HL-60 (cell line): Measurements from ENCODE around the gene GPHA2.

Experiments
- DNase-seq, 2 experiments: peaks; one replicate each; pipeline ENCODE4 v3.0.0-alpha.2; 2010 to 2020; ENCODE audit warnings: low read depth in 1 of 2, low spot score in 1 of 2
- H3K27ac ChIP-seq: fragments of 250-450 bp; sonication (Bioruptor Pico); replicated peaks from 2 replicates; pipeline ENCODE4 v1.5.1; 2020; ENCODE audit warnings: mild to moderate bottlenecking, moderate library complexity
- H3K27me3 ChIP-seq: fragments of 250-450 bp; sonication (Bioruptor Pico); 2 replicates; pipeline ENCODE4 v1.5.1; 2021; ENCODE audit warnings: mild to moderate bottlenecking, moderate library complexity; ENCODE audit not compliant: insufficient read depth, poor library complexity, severe bottlenecking
- H3K4me3 ChIP-seq: replicated peaks from 2 replicates; pipeline ENCODE4 v1.5.1; 2011; ENCODE audit warnings: mild to moderate bottlenecking, control low read depth, low read length; ENCODE audit not compliant: insufficient read depth
- GABPA ChIP-seq: IDR thresholded peaks from 2 replicates; pipeline ENCODE4 v1.6.1; 2012; ENCODE audit warnings: low read depth
- POLR2AphosphoS5 ChIP-seq: IDR thresholded peaks from 2 replicates; pipeline ENCODE4 v1.6.1; 2012; ENCODE audit warnings: low read depth
- SPI1 ChIP-seq: IDR thresholded peaks from 2 replicates; pipeline ENCODE4 v1.6.1; 2012; ENCODE audit warnings: low read depth, mild to moderate bottlenecking, borderline replicate concordance
- TF ChIP-seq, protein P1 (sequence below): IDR thresholded peaks from 2 replicates; pipeline ENCODE4 v1.6.1; 2012; ENCODE audit warnings: low read depth; ENCODE audit not compliant: insufficient replicate concordance
- TF ChIP-seq, protein P2 (sequence below): IDR thresholded peaks from one replicate; pipeline ENCODE4 v1.5.1; 2011; ENCODE audit warnings: low read length, control low read depth, inconsistent platforms; ENCODE audit not compliant: insufficient read depth

Gene GPHA2

DNA sequence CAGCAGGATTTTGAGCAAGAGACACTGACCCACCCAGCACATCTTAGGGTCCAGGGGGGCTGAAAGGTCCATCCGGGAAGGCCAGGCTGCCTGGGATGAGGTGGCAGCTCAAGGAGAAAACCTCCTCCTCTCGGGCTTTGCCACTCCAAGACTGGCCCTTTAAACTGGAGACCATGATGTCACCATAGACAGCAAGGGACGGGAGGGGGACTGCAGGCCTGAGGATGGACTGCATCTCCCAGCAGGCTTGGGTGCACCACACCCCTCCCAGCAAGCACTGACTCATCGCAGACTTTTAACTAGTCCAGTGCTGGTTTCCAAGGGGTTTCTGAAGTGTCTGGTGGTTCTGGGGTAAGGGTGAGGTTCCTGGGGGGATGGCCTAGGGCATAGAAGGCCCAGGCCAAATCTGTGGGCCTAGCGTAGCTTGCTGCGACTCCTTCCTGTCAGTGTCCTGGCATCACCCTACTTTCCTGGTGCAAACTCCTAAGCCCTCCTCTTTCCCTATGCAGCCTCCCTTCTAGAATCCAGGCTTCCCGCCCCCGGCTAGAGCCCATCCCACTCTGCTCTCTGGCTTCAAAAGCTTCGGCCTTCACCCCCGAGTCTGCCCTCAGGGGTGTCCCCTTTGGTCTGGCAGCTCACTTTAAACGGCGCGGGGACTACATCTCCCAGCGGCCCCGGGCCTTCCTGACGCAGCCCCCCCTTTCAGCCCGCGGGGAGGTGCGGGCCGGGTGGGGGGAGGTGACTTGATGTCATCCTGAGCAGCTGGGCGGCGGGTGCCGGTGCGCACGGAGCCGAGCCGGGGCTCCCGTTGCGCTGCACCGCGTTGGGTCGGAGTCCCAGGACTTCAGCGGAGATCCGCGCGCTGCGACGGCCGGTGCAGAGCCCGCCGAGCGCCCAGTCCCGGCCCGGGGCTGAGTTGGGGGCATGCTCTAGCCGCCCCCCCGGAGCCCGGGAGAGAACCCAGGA is 11.5 kb downstream of the GPHA2 start, which contains the start of gene PPP2R5B:
TSS of gene PPP2R5B (plus strand) at position 746 of the 966 bp plus-strand sequence. CDS start 1,046 bp downstream, outside the sequence.
- DNase-seq = peak; percentile 73 to 83
- Histone ChIP-seq H3K27ac (peak within 1 kb of the TSS; percentile 47), H3K4me3 (peak within 1 kb of the TSS; percentile 66), H3K27me3 (no peaks in the 10 kb centered on the region)
- TF ChIP-seq, protein P1, sequence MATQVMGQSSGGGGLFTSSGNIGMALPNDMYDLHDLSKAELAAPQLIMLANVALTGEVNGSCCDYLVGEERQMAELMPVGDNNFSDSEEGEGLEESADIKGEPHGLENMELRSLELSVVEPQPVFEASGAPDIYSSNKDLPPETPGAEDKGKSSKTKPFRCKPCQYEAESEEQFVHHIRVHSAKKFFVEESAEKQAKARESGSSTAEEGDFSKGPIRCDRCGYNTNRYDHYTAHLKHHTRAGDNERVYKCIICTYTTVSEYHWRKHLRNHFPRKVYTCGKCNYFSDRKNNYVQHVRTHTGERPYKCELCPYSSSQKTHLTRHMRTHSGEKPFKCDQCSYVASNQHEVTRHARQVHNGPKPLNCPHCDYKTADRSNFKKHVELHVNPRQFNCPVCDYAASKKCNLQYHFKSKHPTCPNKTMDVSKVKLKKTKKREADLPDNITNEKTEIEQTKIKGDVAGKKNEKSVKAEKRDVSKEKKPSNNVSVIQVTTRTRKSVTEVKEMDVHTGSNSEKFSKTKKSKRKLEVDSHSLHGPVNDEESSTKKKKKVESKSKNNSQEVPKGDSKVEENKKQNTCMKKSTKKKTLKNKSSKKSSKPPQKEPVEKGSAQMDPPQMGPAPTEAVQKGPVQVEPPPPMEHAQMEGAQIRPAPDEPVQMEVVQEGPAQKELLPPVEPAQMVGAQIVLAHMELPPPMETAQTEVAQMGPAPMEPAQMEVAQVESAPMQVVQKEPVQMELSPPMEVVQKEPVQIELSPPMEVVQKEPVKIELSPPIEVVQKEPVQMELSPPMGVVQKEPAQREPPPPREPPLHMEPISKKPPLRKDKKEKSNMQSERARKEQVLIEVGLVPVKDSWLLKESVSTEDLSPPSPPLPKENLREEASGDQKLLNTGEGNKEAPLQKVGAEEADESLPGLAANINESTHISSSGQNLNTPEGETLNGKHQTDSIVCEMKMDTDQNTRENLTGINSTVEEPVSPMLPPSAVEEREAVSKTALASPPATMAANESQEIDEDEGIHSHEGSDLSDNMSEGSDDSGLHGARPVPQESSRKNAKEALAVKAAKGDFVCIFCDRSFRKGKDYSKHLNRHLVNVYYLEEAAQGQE = no peak
- TF ChIP-seq POLR2AphosphoS5 = no peak
- TF ChIP-seq GABPA = peak; percentile 58; the same call in 1 of the 2 replicates

DNA sequence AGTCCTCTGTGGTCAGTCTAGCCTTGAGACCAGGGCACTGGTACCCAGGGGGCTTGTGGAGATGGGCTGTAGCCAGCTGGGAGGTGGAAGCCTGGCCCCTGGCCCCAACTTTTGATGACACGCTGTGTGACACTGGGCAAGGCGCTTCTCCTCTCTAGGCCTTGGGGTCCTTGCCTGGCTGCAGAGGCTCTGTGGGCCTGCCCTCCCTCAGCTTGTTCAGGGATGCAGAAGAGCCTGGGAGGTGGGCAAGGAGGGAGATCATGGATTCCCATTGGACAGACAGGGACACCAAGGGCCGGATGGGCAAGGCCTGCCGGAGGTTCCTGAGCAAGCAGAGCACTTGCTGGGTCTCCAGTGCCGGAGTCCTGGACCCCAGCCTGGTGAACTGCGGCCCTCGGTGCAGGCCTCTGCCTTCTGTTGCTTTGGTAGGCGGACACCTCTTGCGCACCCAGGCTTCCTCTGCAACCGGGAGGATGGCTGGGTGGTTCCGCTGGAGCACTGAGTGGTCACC is 12.5 kb downstream of the GPHA2 start:
- Histone ChIP-seq H3K4me3 (no peak overlapping the region), H3K27ac (no peak overlapping the region), H3K27me3 (no peaks in the 10 kb centered on the region)
- TF ChIP-seq, protein P2, sequence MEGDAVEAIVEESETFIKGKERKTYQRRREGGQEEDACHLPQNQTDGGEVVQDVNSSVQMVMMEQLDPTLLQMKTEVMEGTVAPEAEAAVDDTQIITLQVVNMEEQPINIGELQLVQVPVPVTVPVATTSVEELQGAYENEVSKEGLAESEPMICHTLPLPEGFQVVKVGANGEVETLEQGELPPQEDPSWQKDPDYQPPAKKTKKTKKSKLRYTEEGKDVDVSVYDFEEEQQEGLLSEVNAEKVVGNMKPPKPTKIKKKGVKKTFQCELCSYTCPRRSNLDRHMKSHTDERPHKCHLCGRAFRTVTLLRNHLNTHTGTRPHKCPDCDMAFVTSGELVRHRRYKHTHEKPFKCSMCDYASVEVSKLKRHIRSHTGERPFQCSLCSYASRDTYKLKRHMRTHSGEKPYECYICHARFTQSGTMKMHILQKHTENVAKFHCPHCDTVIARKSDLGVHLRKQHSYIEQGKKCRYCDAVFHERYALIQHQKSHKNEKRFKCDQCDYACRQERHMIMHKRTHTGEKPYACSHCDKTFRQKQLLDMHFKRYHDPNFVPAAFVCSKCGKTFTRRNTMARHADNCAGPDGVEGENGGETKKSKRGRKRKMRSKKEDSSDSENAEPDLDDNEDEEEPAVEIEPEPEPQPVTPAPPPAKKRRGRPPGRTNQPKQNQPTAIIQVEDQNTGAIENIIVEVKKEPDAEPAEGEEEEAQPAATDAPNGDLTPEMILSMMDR = no peak
- TF ChIP-seq GABPA (no peak), POLR2AphosphoS5 (no peak), SPI1 (no peak)
- TF ChIP-seq, protein P1 = no peak
- no peak for DNase-seq

DNA sequence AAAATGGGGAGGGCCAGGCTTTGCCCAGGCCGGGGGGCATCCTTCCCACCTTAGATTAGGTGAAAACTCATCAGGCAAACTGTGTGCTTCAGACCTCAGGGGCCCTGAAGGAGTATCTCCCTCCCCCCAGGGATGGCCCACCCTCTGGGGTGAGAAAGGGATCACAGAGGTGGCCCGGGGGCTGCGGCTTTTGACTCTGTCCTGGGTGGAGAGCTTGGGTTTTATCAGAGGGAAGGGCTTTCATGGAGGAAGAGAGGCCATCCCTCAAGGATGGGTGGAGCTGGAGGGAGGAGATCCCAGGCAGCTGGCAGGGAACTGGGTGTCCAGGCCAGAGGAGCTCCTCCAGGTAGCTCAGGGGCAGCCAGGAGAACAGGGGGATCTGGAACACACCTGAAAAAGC is 14.3 kb downstream of the GPHA2 start:
- no peak overlapping the region for H3K4me3 ChIP-seq
- no peak for DNase-seq
- H3K27ac ChIP-seq = no peak overlapping the region
- TF ChIP-seq, protein P2 = no peak
- TF ChIP-seq POLR2AphosphoS5 = no peak
- TF ChIP-seq, protein P1 = no peak
- TF ChIP-seq SPI1 = no peak
- no peak for TF ChIP-seq GABPA
- no peaks in the 10 kb centered on the region for H3K27me3 ChIP-seq
